Suprapubic skin (tissue), 3 donors: ENCODE results near the gene HHAT.

Experiments used
- CTCF ChIP-seq, 2 donors: fragments of 200-600 bp in 1 of 2; fragments of 450-650 bp in 1 of 2; sonication (generic) in 1 of 2; IDR thresholded peaks; one replicate each; pipeline ENCODE4 v1.5.1; 2016 to 2019; ENCODE audit warnings: antibody characterized with exemption in 2 of 2, mild to moderate bottlenecking in 1 of 2, moderate library complexity in 1 of 2
- EP300 ChIP-seq: sonication (generic); formaldehyde crosslinking; IDR thresholded peaks from one replicate; pipeline ENCODE4 v1.6.1; 2017; ENCODE audit warnings: antibody characterized with exemption
- POLR2A ChIP-seq, 2 donors: fragments of 450-650 bp; IDR thresholded peaks; one replicate each; pipeline ENCODE4 v1.6.1; 2017; ENCODE audit warnings: antibody characterized with exemption in 2 of 2, mild to moderate bottlenecking in 2 of 2, moderate library complexity in 2 of 2

- no peak for TF ChIP-seq CTCF (IDR thresholded peaks at IDR 0.05)
- no peak for TF ChIP-seq EP300
- no peak for TF ChIP-seq POLR2A (IDR thresholded peaks at IDR 0.05)
These were observed 368.5 kb downstream of the HHAT start for GRCh38 chr1:210697185-210697584.
